GDM1 (cell line): Measurements from ENCODE around the gene RBM19.

Experiments
- DNase-seq: peaks from one replicate; lab custom pipeline; 2025; lab: John Stamatoyannopoulos, UW

Gene RBM19

GRCh38 chr12:113955109-113955970 lies 10.8 kb downstream of the RBM19 start:
- no peak for DNase-seq

GRCh38 chr12:113954547-113954946 lies 11.6 kb downstream of the RBM19 start:
- DNase-seq, result no peak

DNA sequence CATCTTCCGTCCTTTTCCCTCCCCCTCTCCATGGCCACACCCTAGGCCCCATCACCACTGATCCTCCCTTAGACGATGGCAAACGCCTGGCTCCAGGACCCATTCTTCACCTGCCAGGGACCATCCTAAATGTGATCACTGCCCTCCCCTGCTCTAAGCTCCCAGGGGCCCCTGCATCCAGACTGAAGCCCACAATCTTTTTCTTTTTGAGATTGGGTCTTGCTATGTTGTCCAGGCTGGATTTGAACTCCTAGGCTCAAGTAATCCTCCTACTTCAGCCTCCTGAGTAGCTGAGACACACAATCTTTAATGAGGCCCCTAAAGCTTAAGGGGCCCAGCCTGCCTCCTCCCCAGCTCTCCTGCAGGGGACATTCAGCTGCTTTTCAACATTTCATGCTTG lies 15.3 kb downstream of the RBM19 start:
- DNase-seq, result no peak

DNA sequence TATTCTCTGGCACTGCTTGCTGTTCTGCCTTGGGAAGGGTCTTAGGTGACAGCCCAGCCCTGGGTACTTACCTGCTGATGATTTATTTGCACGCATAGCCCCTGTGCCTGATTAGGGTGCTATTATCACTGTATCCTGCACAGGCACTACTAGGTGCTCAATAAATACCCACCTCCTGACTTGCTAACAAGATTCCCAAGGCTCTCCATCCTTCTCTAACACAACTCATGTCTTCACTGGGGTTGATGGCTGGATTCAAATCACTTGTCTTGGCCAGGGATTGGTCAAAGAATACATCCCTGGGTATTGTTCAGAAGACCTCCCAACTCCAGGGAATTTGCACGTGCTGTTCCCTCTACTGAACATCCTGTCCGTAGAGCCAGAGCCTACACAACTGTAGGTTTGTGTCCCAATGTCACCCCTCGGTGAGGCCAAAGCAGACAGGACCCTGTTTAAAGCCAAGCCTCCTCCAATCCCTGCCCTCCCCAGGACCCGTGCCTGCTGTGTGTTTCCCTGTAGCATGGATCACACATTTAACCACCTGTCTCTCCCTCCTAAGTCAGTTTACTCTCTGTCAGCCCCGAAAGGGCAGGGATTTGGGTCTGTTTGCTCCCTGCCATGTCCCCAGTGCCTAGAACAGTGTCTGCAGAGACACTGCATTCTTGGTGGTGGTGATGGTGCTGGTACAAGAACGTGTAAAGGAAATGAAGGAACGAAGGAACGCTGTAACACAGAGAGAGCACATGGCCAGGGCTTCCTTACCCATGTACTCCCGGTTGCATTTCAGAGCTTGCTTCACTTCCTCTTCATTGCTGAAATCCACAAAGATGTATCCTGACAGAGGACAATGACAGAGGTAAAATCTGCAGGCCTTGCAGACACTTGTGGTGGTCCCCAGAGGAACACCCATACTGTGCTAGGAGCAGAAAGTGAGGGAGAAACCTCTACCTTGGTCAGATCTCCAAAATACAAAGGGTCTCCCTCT lies 16.5 kb downstream of the RBM19 start:
- DNase-seq, result no peak

- DNase-seq, result no peak
Observed at GRCh38 chr12:113948151-113948914, 17.8 kb downstream of the RBM19 start.

- no peak for DNase-seq
Observed at GRCh38 chr12:113946175-113946574, 19.9 kb downstream of the RBM19 start.

DNA sequence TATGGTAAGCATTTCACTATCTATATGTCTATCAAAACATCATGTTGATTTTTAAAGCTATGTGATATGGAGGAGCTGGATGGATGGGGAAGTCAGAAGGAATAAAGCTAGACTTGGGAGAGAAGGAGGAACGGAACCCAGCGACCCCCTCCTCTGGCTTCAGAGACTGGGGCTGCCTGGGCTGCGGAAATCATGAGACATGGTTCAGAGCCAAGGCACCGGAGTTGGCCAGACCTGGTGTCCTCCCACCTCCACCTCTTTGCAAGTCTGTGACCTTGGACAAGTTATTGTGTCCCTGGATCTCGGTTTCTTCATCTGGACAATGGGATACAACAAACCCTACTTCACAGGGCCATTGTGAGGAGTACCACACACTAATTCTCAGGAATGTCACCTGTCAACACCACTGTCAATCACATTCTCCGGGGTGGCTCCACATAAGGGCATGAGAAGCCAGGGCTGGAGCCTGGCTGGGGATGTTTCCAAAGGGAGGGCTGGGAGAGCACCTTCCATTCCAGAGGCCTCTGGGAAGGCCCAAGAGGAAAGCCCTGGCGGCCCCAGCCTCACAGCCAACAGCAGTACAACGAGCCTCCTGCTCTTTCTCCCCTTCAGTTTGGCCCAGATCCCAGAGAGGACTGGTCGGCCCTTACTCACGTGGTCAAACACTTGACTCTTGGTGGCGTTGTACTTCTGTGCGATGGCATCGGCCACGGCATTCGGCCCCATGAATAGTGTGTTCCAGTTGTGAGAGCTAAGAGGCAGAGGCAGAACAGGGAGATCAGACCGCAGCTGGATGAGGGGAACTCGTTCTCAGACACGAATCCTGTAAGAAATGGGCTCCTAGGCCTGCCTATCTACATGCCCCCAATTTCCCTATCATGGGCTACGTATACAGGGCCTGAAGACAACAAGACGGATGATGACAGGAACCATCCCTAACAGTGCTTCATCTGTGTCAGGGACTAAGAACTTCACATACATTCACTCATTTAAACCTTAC lies 20.7 kb downstream of the RBM19 start:
- DNase-seq, result no peak

GRCh38 chr12:113942209-113942608 lies 23.9 kb downstream of the RBM19 start:
- no peak for DNase-seq

DNA sequence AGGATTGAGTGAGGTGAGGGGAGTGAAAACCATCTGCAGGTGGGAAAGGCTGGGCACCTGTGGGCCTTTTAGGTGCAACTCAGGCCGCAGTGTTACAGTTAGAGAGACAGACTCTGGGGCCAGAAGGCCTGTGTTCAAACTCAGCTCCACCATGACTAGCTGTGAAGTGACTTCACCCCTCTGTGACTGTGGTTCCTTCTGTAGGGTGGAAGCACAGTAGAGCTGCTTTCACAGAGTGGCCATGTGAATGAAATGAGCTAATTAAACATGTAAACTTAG lies 25.0 kb downstream of the RBM19 start:
- DNase-seq, result no peak

- DNase-seq, result no peak
Observed at GRCh38 chr12:113940357-113941207, 25.5 kb downstream of the RBM19 start.

GRCh38 chr12:113939867-113940266 lies 26.3 kb downstream of the RBM19 start:
- no peak for DNase-seq

GRCh38 chr12:113938471-113938870 lies 27.7 kb downstream of the RBM19 start:
- DNase-seq, result no peak

DNA sequence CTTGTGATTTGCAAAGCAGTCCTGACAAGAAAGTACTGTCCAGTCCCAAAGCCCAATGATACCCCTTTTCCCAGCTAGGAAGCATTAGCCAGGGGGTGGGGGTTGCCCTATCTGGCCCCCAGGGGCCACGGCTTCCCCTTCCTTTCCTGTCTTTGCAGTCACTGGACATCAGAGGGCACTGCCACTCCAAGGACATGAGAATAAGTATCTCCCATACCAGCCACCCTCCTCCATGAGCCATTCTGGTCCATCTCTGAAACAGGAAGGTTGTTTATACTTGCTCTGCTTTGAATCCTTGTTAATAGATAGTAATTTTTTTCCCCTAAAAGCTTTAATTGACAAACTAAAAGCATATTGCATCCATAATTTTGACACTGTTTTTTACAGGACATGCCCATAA lies 29.7 kb downstream of the RBM19 start:
- no peak for DNase-seq

DNA sequence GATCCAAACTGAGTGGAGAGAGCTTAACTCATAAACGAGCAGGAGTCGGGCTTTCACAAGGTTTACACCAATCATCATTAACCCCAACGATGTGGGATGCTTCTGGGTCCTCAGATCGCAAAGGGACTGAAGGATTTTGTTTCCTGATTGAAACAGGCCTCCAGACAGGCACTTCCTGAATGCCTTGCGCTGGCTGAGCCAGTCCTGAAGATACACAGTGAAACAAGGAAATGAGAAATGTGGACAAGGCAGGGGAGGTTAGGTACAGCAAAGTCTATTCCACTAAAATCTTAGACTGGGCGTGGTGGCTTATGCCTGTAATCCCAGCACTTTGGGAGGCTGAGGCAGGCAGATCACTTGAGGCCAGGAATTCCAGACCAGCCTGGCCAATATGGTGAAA lies 30.7 kb downstream of the RBM19 start:
- no peak for DNase-seq

DNA sequence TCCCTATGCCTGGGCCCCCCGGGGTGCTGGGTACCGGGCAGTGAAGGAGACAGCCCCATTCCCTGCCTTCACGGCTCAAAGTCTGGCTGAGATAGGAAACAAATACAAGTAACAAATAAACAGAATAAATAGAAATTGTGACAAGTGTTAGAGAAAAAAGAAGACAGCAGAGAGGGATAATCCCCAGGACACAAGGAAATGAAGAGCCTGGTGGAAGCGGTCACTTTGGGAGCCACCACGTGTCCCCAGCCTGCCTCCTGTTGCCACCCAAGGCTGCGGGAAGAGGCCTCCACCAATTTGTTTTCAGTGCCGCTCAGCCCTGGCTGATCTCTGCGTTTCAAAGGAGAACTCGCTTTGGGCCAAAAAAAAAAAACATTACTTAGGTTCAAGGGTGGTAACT lies 31.2 kb downstream of the RBM19 start:
- DNase-seq, result no peak

DNA sequence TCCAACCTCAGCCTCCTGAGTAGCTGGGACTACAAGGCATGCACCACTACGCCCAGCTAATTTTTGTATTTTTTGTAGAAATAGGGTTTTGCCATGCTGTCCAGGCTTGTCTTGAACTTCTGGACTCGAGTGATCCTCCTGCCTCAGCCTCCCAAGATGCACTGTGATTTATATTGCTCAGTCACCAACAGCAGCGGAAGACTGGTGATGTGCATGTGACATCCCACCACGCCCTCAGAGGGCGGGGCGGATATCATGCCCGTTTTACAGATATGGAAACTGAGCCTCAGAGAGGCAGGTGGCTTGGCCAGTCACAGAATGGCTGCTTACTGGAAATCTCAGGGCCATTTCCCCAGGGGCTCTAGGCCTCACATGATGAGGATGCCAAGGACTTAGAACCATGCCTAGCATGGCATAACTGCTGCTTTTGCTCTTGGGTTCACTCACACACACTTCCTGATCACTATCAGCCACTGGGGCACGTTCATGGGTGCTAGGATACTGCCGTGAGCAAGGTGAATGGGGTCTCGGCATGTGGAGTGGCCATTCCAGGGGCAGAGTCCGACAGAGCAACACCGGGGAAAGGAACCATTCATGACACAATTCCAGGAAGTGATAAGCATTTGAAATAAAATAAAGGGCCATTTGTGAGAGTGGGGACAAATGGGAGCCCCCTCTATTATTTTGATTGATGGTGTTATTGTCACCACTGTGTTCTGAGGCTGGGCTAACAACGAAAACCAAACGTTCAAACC lies 31.9 kb downstream of the RBM19 start:
- DNase-seq, result no peak

DNA sequence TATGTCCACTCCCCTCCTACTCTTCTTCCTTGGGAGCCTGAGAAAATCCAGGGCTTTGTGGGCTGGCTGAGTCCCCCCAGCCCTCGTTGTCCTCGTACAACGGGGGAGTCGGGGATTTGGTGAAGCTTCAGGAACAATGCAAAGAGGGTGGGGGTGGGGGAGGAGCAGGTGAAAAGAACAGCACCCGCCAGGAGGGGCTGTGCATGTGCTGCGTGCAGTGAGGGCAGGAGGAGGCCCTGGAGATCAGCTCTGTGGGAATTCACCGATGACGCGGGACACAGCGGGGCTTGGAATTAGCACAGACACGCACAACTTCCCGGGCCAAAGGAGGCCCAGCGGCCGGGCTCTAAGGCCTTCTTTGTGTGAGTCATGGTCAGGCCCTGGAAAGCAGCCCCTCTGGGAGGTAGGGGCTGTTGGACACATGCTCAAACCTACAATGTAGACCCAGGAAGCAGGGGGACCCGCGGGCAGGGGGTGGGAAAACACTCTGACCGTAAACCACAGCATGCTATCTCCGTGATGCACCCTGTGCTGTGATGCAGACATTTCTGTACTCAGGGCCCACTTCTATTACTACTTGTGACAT lies 32.8 kb downstream of the RBM19 start:
- no peak for DNase-seq

GRCh38 chr12:113932381-113933196 lies 33.5 kb downstream of the RBM19 start:
- DNase-seq, result no peak
